ENCODE results near the gene DLEC1.

DNA sequence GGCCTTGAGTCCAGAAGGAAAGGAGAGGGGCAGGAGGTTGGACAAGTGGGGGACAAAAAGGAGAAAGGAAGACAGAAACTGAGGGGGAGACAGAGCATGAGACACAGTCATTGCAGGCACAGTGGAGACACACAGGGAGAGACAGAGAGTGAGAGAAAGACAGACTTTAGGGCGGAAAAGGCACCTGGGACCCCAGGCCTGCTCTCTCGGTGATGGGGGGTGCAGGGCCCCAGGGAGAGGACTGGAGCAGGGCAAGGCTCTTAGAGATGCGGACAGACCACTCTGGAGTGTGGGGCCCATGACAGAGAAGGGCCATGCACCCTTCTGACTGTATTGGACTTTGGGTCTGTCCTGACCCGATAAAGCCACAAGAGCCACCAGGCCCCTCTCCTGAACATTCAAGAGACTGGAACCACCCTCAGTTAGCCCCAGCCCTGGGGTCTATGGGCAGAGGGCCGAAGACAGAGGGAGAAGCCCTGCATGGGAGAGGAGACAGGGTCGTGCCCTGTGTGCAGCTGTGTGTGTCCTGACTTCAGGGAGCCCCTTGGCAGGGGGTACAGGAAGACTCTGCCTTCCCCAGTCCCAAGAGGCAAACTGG lies 22.1 kb upstream of the DLEC1 start:
- TF ChIP-seq, protein P1, sequence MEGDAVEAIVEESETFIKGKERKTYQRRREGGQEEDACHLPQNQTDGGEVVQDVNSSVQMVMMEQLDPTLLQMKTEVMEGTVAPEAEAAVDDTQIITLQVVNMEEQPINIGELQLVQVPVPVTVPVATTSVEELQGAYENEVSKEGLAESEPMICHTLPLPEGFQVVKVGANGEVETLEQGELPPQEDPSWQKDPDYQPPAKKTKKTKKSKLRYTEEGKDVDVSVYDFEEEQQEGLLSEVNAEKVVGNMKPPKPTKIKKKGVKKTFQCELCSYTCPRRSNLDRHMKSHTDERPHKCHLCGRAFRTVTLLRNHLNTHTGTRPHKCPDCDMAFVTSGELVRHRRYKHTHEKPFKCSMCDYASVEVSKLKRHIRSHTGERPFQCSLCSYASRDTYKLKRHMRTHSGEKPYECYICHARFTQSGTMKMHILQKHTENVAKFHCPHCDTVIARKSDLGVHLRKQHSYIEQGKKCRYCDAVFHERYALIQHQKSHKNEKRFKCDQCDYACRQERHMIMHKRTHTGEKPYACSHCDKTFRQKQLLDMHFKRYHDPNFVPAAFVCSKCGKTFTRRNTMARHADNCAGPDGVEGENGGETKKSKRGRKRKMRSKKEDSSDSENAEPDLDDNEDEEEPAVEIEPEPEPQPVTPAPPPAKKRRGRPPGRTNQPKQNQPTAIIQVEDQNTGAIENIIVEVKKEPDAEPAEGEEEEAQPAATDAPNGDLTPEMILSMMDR (IDR thresholded peaks at IDR 0.05), result no peak
- no peak for TF ChIP-seq EZH2 (IDR thresholded peaks at IDR 0.05; ENCODE audit: borderline replicate concordance, insufficient read depth, low read depth, low read length, poor library complexity, severe bottlenecking)

Measured in B cell (primary cell).